Measurements from ENCODE around the gene TMEM94.

Gene TMEM94

GRCh38 chr17:75463603-75464002, 7.2 kb downstream of the TMEM94 start:
- H3K9me3 ChIP-seq (replicated peaks in 1 of 2; ENCODE audit: control insufficient read depth in 2 of 2, insufficient read depth in 1 of 2, low read depth in 1 of 2, low read length in 2 of 2) = no peaks in the 10 kb centered on the region
- H2AK5ac ChIP-seq (ENCODE audit: low read depth, low read length) = no peak overlapping the region
- no peaks in the 10 kb centered on the region for H3K79me1 ChIP-seq (ENCODE audit: low read depth, low read length)
- H3K14ac ChIP-seq (ENCODE audit: low read length) = no peak overlapping the region
- H2BK5ac ChIP-seq (ENCODE audit: low read length) = no peak overlapping the region
- H3K4me3 ChIP-seq (ENCODE audit: low read length in 2 of 2) = no peak overlapping the region
- H2BK12ac ChIP-seq (ENCODE audit: low read length) = no peak overlapping the region
- H4K91ac ChIP-seq (ENCODE audit: low read depth, low read length, poor library complexity) = no peak overlapping the region
- no peak overlapping the region for H3K9ac ChIP-seq (ENCODE audit: low read depth, low read length, poor library complexity)
- peaks cover 0 to 2% of the 10 kb centered on the region in 2 donors for H3K36me3 ChIP-seq (replicated peaks in 1 of 2; ENCODE audit: control insufficient read depth in 2 of 2, insufficient read depth in 2 of 2, low read length in 2 of 2)
- H2AFZ ChIP-seq (ENCODE audit: low read length) = no peak overlapping the region
- H3K4me2 ChIP-seq (ENCODE audit: insufficient read depth, low read length, poor library complexity, severe bottlenecking) = no peak overlapping the region
- H3K23ac ChIP-seq (ENCODE audit: low read depth, low read length, poor library complexity) = no peak overlapping the region
- no peak overlapping the region for H2BK15ac ChIP-seq (ENCODE audit: low read length)
- DNase-seq (ENCODE audit: low spot score) = no peak
- peaks cover 0 to 6% of the 10 kb centered on the region in 2 donors for H3K4me1 ChIP-seq (ENCODE audit: control insufficient read depth in 2 of 2, insufficient read depth in 1 of 2, low read depth in 1 of 2, low read length in 2 of 2)
- no CpG with 5 or more reads among the region's 2 CpGs for WGBS, 2 donors (ENCODE audit: extremely low coverage in 2 of 2, insufficient read length in 2 of 2, insufficient replicate concordance in 1 of 2)
- H3K18ac ChIP-seq (ENCODE audit: low read length) = no peak overlapping the region
- no peak overlapping the region for H4K8ac ChIP-seq (ENCODE audit: low read depth, low read length)
- H2BK120ac ChIP-seq (ENCODE audit: low read depth, low read length) = no peak overlapping the region
- H3K27me3 ChIP-seq (ENCODE audit: control insufficient read depth in 3 of 3, insufficient read depth in 3 of 3, low read depth in 1 of 3, low read length in 3 of 3) = no peaks in the 10 kb centered on the region
- no peak overlapping the region for H3K4ac ChIP-seq (ENCODE audit: low read length)
- no peak overlapping the region for H3K27ac ChIP-seq (replicated peaks; ENCODE audit: low read length)

GRCh38 chr17:75465039-75465438, 8.6 kb downstream of the TMEM94 start:
- H2BK5ac ChIP-seq (ENCODE audit: low read length) = no peak overlapping the region
- H3K18ac ChIP-seq (ENCODE audit: low read length) = no peak overlapping the region
- no peak for DNase-seq (ENCODE audit: low spot score)
- H3K27me3 ChIP-seq (ENCODE audit: control insufficient read depth in 3 of 3, insufficient read depth in 3 of 3, low read depth in 1 of 3, low read length in 3 of 3) = no peaks in the 10 kb centered on the region
- H2BK15ac ChIP-seq (ENCODE audit: low read length) = no peak overlapping the region
- no peak overlapping the region for H2AK5ac ChIP-seq (ENCODE audit: low read depth, low read length)
- no CpG with 5 or more reads among the region's 6 CpGs for WGBS, 2 donors (ENCODE audit: extremely low coverage in 2 of 2, insufficient read length in 2 of 2, insufficient replicate concordance in 1 of 2)
- H3K27ac ChIP-seq (replicated peaks; ENCODE audit: low read length) = no peak overlapping the region
- peaks cover 0 to 6% of the 10 kb centered on the region in 2 donors for H3K36me3 ChIP-seq (replicated peaks in 1 of 2; ENCODE audit: control insufficient read depth in 2 of 2, insufficient read depth in 2 of 2, low read length in 2 of 2)
- no peaks in the 10 kb centered on the region for H3K79me1 ChIP-seq (ENCODE audit: low read depth, low read length)
- no peak overlapping the region for H3K4ac ChIP-seq (ENCODE audit: low read length)
- H4K91ac ChIP-seq (ENCODE audit: low read depth, low read length, poor library complexity) = no peak overlapping the region
- H2BK12ac ChIP-seq (ENCODE audit: low read length) = no peak overlapping the region
- H3K9me3 ChIP-seq (replicated peaks in 1 of 2; ENCODE audit: control insufficient read depth in 2 of 2, insufficient read depth in 1 of 2, low read depth in 1 of 2, low read length in 2 of 2) = no peaks in the 10 kb centered on the region
- no peak overlapping the region for H4K8ac ChIP-seq (ENCODE audit: low read depth, low read length)
- H3K9ac ChIP-seq (ENCODE audit: low read depth, low read length, poor library complexity) = no peak overlapping the region
- H3K4me1 ChIP-seq (ENCODE audit: control insufficient read depth in 2 of 2, insufficient read depth in 1 of 2, low read depth in 1 of 2, low read length in 2 of 2) = no peaks in the 10 kb centered on the region
- H2BK120ac ChIP-seq (ENCODE audit: low read depth, low read length) = no peak overlapping the region
- H3K23ac ChIP-seq (ENCODE audit: low read depth, low read length, poor library complexity) = no peak overlapping the region
- no peak overlapping the region for H3K4me3 ChIP-seq (ENCODE audit: low read length in 2 of 2)
- no peak overlapping the region for H3K14ac ChIP-seq (ENCODE audit: low read length)
- no peak overlapping the region for H3K4me2 ChIP-seq (ENCODE audit: insufficient read depth, low read length, poor library complexity, severe bottlenecking)
- no peak overlapping the region for H2AFZ ChIP-seq (ENCODE audit: low read length)

- no peak overlapping the region for H2BK12ac ChIP-seq (ENCODE audit: low read length)
- H3K9ac ChIP-seq (ENCODE audit: low read depth, low read length, poor library complexity) = no peak overlapping the region
- no peak overlapping the region for H4K91ac ChIP-seq (ENCODE audit: low read depth, low read length, poor library complexity)
- H3K36me3 ChIP-seq (replicated peaks in 1 of 2; ENCODE audit: control insufficient read depth in 2 of 2, insufficient read depth in 2 of 2, low read length in 2 of 2) = peaks cover 3 to 27% of the 10 kb centered on the region in 2 donors
- H3K27me3 ChIP-seq (ENCODE audit: control insufficient read depth in 3 of 3, insufficient read depth in 3 of 3, low read depth in 1 of 3, low read length in 3 of 3) = no peaks in the 10 kb centered on the region
- no peak overlapping the region for H3K23ac ChIP-seq (ENCODE audit: low read depth, low read length, poor library complexity)
- H2AK5ac ChIP-seq (ENCODE audit: low read depth, low read length) = no peak overlapping the region
- H2BK5ac ChIP-seq (ENCODE audit: low read length) = no peak overlapping the region
- DNase-seq (ENCODE audit: low spot score) = no peak
- no peaks in the 10 kb centered on the region for H3K79me1 ChIP-seq (ENCODE audit: low read depth, low read length)
- no peak overlapping the region for H2AFZ ChIP-seq (ENCODE audit: low read length)
- no peak overlapping the region for H3K4me3 ChIP-seq (ENCODE audit: low read length in 2 of 2)
- H2BK120ac ChIP-seq (ENCODE audit: low read depth, low read length) = no peak overlapping the region
- H3K9me3 ChIP-seq (replicated peaks in 1 of 2; ENCODE audit: control insufficient read depth in 2 of 2, insufficient read depth in 1 of 2, low read depth in 1 of 2, low read length in 2 of 2) = no peaks in the 10 kb centered on the region
- no peak overlapping the region for H2BK15ac ChIP-seq (ENCODE audit: low read length)
- no peak overlapping the region for H4K8ac ChIP-seq (ENCODE audit: low read depth, low read length)
- H3K4me1 ChIP-seq (ENCODE audit: control insufficient read depth in 2 of 2, insufficient read depth in 1 of 2, low read depth in 1 of 2, low read length in 2 of 2) = no peaks in the 10 kb centered on the region
- H3K4me2 ChIP-seq (ENCODE audit: insufficient read depth, low read length, poor library complexity, severe bottlenecking) = no peak overlapping the region
- no CpG with 5 or more reads among the region's 8 CpGs for WGBS, 2 donors (ENCODE audit: extremely low coverage in 2 of 2, insufficient read length in 2 of 2, insufficient replicate concordance in 1 of 2)
- H3K27ac ChIP-seq (replicated peaks; ENCODE audit: low read length) = no peak overlapping the region
- H3K4ac ChIP-seq (ENCODE audit: low read length) = no peak overlapping the region
- H3K18ac ChIP-seq (ENCODE audit: low read length) = no peak overlapping the region
- H3K14ac ChIP-seq (ENCODE audit: low read length) = no peak overlapping the region
Measured at GRCh38 chr17:75468291-75468754, 11.9 kb downstream of the TMEM94 start.

GRCh38 chr17:75468779-75469373, 12.4 kb downstream of the TMEM94 start:
- Histone ChIP-seq H3K4me3 (ENCODE audit: low read length in 2 of 2) (no peak overlapping the region), H3K36me3 (replicated peaks in 1 of 2; ENCODE audit: control insufficient read depth in 2 of 2, insufficient read depth in 2 of 2, low read length in 2 of 2) (peaks cover 4 to 31% of the 10 kb centered on the region in 2 donors), H3K14ac (ENCODE audit: low read length) (no peak overlapping the region), H3K18ac (ENCODE audit: low read length) (peak overlapping the region; percentile 35), H3K27ac (replicated peaks; ENCODE audit: low read length) (no peak overlapping the region), H3K23ac (ENCODE audit: low read depth, low read length, poor library complexity) (no peak overlapping the region), H2AFZ (ENCODE audit: low read length) (no peak overlapping the region), H4K8ac (ENCODE audit: low read depth, low read length) (no peak overlapping the region), H2BK120ac (ENCODE audit: low read depth, low read length) (no peak overlapping the region), H3K4me1 (ENCODE audit: control insufficient read depth in 2 of 2, insufficient read depth in 1 of 2, low read depth in 1 of 2, low read length in 2 of 2) (no peaks in the 10 kb centered on the region), H2AK5ac (ENCODE audit: low read depth, low read length) (no peak overlapping the region), H3K27me3 (ENCODE audit: control insufficient read depth in 3 of 3, insufficient read depth in 3 of 3, low read depth in 1 of 3, low read length in 3 of 3) (no peaks in the 10 kb centered on the region), H2BK5ac (ENCODE audit: low read length) (no peak overlapping the region), H2BK12ac (ENCODE audit: low read length) (no peak overlapping the region), H3K9me3 (replicated peaks in 1 of 2; ENCODE audit: control insufficient read depth in 2 of 2, insufficient read depth in 1 of 2, low read depth in 1 of 2, low read length in 2 of 2) (no peaks in the 10 kb centered on the region), H2BK15ac (ENCODE audit: low read length) (no peak overlapping the region), H3K9ac (ENCODE audit: low read depth, low read length, poor library complexity) (no peak overlapping the region), H3K79me1 (ENCODE audit: low read depth, low read length) (no peaks in the 10 kb centered on the region), H4K91ac (ENCODE audit: low read depth, low read length, poor library complexity) (no peak overlapping the region), H3K4me2 (ENCODE audit: insufficient read depth, low read length, poor library complexity, severe bottlenecking) (no peak overlapping the region), H3K4ac (ENCODE audit: low read length) (no peak overlapping the region)
- DNase-seq (ENCODE audit: low spot score) = no peak
- WGBS, 2 donors (ENCODE audit: extremely low coverage in 2 of 2, insufficient read length in 2 of 2, insufficient replicate concordance in 1 of 2) = no CpG with 5 or more reads among the region's 13 CpGs

All from neuronal stem cell (in vitro differentiated cells).